ENCODE data around the gene PTMA. TPM values are rescaled to one million over a fixed set of nuclear protein-coding genes. Genes with fewer than 3 reads are reported as not detected.
"Not testable (repeated sequence)": the region's sequence is repeated elsewhere in the genome, so short reads cannot be mapped to it uniquely, and the experiment has no call there.

Gene PTMA
- total RNA-seq, 2 donors from 2014 or later, result 234 to 430 TPM

DNA sequence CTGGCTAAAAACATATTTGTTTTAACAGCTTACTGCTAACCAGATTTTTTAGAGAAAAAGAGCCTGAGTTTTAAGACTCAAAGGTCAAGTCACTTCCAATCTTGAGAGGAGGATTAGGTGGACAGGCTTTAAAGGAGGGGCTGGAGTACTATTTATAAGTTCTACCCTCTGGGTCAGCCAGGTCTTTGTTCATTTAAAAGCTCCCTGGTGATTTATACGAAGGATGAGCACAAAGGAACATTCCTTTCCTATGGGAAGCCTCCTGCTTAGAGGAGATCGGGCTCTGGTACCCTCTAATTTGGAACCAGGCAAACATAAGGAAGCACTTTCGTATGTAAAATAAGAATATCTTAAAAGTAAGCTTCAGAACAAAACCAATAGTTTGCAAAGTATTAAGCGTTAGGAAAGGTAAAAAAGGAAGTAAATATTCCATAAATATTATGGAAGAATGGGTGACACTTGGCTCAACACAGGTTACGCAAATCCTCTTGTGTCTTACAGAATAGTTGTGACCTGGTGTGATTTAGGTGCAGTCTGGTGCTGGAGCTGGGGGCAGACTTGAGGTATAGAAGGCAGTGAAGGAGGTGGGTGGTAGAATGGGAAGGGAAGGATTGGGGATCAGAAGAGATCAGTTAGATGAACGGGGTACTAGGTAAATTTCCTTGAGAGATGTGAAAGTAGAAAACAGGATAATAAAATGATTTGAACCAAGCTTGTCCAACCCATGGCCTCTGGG is 37.1 kb downstream of the PTMA start:
- no peaks in the 10 kb centered on the region for H3K9me3 ChIP-seq
- H3K27ac ChIP-seq, result no peak overlapping the region
- H3K36me3 ChIP-seq, result no peaks in the 10 kb centered on the region
- H3K27me3 ChIP-seq, result no peaks in the 10 kb centered on the region
- H3K4me1 ChIP-seq, result no peaks in the 10 kb centered on the region
- no peak overlapping the region for H3K4me3 ChIP-seq
- TF ChIP-seq CTCF (IDR thresholded peaks at IDR 0.05), result no peak
- DNase-seq (ENCODE audit: low spot score), result no peak

DNA sequence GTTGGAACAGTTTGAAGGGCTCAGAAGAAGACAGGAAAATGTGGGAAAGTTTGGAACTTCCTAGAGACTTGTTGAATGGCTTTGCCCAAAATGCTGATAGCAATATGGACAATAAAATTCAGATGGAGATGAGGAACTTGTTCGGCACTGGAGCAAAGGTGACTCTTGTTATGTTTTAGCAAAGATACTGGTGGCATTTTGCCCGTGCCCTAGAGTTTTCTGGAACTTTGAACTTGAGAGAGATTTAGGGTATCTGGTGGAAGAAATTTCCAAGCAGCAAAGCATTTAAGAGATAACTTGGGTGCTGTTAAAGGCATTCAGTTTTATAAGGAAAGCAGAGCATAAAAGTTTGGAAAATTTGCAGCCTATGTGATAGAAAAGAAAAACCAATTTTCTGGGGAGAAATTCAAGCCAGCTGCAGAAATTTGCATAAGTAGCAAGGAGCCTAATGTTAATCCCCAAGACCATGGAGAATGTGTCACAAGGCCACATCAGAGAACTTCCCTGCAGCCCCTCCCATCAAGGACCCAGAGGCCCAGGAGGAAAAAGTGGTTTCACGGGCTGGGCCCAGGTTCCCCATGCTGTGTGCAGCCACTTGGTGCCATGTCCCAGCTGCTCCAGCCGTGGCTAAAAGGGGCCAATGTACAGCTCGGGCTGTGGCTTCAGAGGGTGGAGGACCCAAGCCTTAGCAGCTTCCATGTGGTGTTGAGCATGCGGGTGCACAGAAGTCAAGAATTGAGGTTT is 40.0 kb downstream of the PTMA start:
- DNase-seq (ENCODE audit: low spot score); H3K27me3 ChIP-seq; H3K4me3 ChIP-seq; H3K4me1 ChIP-seq; H3K27ac ChIP-seq; H3K36me3 ChIP-seq; H3K9me3 ChIP-seq: not testable (repeated sequence)

DNA sequence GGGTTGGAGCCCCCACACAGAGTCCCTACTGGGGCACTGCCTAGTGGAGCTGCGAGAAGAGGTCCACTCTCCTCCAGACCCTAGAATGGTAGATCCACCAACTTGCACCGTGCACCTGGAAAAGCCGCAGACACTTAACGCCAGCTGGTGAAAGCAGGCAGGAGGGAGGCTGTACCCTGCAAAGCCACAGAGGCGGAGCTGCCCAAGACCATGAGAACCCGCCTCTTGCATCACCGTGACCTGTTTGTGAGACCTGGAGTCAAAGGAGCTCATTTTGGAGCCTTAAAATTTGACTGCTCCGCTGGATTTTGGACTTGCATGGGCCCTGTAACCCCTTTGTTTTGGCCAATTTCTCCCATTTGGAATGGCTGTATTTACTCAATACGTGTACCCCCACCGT is 40.7 kb downstream of the PTMA start:
- not testable (repeated sequence) for H3K4me1 ChIP-seq; DNase-seq (ENCODE audit: low spot score); H3K27ac ChIP-seq; H3K4me3 ChIP-seq; H3K9me3 ChIP-seq; H3K27me3 ChIP-seq; H3K36me3 ChIP-seq

DNA sequence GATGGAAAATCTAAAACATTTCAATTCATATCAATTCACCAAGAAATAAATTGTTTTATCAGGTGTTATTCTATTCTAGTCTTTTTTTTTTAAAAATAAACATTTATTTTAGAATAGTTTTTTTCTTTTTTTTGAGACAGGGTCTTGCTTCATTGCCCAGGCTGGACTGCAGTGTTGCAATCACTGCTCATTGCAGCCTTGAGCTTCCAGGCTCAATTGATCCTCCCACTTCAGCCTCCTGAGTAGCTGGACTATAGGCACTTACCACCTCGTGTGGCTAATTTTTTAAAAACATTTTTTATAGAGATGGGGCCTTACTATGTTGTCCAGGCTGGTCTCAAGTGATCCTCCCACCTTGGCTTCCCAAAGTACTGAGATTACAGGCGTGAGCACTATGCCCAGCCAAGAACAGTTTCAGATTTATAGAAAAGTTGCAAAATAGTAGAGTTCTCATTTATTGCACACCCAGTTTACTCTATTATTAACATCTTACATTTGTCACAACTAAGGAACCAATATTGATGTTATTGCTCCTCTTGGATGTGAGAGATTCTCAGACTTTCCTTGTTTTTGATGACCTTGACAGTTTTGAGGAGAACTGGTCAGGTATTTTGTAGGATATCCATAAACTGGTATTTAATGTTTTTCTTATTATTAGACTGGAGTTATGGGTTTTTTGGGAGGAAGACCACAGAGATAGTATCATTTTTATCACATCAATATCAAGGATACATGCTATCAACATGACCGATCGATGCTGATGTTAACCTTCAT is 42.9 kb downstream of the PTMA start:
- TF ChIP-seq CTCF (IDR thresholded peaks at IDR 0.05), result no peak
- no peaks in the 10 kb centered on the region for H3K9me3 ChIP-seq
- no peaks in the 10 kb centered on the region for H3K27me3 ChIP-seq
- no peak for DNase-seq (ENCODE audit: low spot score)
- no peak overlapping the region for H3K4me3 ChIP-seq
- H3K4me1 ChIP-seq, result no peaks in the 10 kb centered on the region
- H3K27ac ChIP-seq, result no peak overlapping the region
- H3K36me3 ChIP-seq, result no peaks in the 10 kb centered on the region

GRCh38 chr2:231752061-231752460 is 43.7 kb downstream of the PTMA start:
- no peaks in the 10 kb centered on the region for H3K4me1 ChIP-seq
- no peaks in the 10 kb centered on the region for H3K27me3 ChIP-seq
- H3K27ac ChIP-seq, result no peak overlapping the region
- DNase-seq (ENCODE audit: low spot score), result no peak
- no peaks in the 10 kb centered on the region for H3K9me3 ChIP-seq
- no peaks in the 10 kb centered on the region for H3K36me3 ChIP-seq
- no peak overlapping the region for H3K4me3 ChIP-seq
- TF ChIP-seq CTCF (IDR thresholded peaks at IDR 0.05), result no peak

DNA sequence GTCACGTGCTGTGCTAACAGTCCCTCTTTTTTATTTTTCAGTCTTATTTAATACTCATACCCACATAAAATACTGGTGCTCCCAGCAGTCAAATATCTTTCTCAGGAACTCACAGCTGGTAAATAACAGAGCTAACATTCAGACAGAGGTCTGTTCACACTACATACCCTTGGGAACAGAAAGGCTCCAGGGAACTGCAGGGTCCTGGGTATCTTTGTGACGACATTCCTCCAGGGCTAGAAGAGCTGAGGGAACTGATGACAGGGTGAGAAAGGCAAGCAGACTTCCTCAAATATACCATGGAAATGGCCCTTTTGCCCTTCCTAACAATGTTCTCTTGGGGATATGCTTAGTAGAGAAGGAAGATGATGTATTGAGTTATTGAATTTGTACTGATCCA is 53.4 kb downstream of the PTMA start:
- Histone ChIP-seq H3K36me3 (no peaks in the 10 kb centered on the region), H3K4me1 (no peaks in the 10 kb centered on the region), H3K27me3 (no peaks in the 10 kb centered on the region), H3K4me3 (no peak overlapping the region), H3K27ac (no peak overlapping the region), H3K9me3 (no peaks in the 10 kb centered on the region)
- no peak for DNase-seq (ENCODE audit: low spot score)
- TF ChIP-seq CTCF (IDR thresholded peaks at IDR 0.05), result no peak

Other genes with a start within 250 kb of the PTMA start
- 10 to 100 TPM; 73.5 to 85.8 TPM for gene NCL, start 244.0 kb upstream of the PTMA start, total RNA-seq
- gene NMUR1, start 178.1 kb upstream of the PTMA start, total RNA-seq, result under 1 TPM; 0.67 to 0.93 TPM
- gene TEX44, start 115.7 kb upstream of the PTMA start, total RNA-seq, result not detected
- gene PDE6D, start 72.8 kb downstream of the PTMA start, total RNA-seq, result 10 to 100 TPM; 17.5 to 20.3 TPM
- gene COPS7B, start 77.9 kb downstream of the PTMA start, total RNA-seq, result 10 to 100 TPM; 12.2 to 14.9 TPM
- 1 to 10 TPM in 1 of 2 donors, under 1 TPM in 1; 0.82 to 1.1 TPM for gene NPPC, start 217.9 kb downstream of the PTMA start, total RNA-seq

Data from right atrium auricular region (tissue), 2 donors.